Stimulated activated CD4-positive, alpha-beta T cell treated with anti-CD3 and anti-CD28 coated beads, Interleukin-12 subunit alpha, Interleukin-12 subunit beta, amount 100 ng/mL, for 4 hours (primary cell): Measurements from ENCODE around the gene GNG13.

Experiments used
- DNase-seq: peaks from one replicate; pipeline ENCODE4 v3.0.0-alpha.2; 2020

Gene GNG13

DNA sequence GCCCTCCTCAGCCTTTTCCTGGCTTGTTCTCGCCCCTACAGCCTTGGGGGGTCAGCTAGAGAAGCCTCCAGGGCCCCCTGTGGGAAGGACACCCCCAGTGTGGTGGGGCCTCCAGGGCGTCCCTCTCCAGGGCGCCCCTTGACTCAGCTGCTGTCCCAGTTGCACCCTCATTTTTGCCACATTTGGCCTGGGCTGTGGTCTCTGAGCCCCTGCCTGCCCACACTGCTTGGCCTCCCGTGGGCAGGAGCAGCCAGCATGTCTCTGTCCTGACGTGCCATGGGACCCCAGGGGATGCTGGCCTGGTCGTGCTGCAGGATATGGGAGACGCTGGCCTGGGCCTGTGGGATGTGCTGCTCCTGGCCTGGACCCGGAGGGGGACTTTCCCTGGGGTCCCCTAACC lies 7.1 kb downstream of the GNG13 start:
- no peak for DNase-seq

DNA sequence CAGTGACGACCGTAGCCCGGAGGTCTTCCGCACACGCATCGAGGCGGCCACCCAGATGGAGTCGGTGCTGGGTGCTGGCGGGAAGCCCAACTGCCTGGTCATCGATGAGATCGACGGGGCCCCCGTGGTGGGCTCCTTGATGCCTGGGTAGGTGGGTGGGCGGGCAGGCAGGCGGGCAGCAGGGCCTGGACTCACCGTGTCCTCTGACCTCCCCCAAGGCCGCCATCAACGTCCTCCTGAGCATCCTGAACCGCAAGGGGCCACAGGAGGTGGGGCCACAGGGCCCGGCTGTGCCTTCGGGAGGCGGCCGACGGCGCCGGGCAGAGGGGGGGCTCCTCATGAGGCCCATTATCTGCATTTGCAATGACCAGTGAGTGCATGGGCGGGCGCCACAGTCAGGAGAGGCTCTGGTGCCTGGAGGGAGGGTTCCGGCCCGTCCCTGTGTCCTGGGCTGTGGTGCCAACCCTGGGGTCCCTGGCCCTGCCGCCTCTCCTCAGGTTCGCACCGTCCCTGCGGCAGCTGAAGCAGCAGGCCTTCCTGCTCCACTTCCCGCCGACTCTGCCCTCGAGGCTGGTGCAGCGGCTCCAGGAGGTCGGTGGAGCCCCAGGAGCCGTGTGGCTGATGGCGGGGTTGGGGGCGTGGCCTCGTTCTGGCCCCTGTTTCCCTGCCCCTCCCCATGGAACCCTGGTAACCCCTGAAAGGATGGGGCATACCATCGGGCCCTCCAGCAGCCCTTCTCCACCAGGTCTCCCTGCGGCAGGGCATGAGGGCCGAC lies 8.1 kb downstream of the GNG13 start:
- DNase-seq, result no peak

- no peak for DNase-seq
Measured at GRCh38 chr16:791131-791530, 9.4 kb downstream of the GNG13 start.

DNA sequence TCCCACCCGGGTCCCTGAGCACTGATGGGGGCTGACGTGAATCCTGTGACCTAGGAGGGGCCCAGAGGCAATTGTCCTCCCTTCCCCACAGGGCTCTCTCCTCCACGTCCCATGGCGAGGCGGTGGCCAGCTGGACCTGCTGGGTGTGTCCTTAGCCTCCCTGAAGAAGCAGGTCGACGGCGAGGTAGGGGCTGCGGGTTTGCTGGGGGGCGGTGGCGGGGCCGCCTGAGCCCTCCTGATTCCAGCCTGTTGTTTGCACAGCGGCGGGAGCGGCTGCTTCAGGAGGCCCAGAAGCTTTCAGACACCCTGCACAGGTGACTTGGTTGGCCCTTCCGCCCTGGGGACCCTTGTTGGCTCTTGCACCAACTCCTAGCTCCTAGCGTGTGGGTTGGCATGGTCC lies 10.4 kb downstream of the GNG13 start:
- DNase-seq, result no peak

- DNase-seq, result no peak
Measured at GRCh38 chr16:789191-789850, 11.2 kb downstream of the GNG13 start.

DNA sequence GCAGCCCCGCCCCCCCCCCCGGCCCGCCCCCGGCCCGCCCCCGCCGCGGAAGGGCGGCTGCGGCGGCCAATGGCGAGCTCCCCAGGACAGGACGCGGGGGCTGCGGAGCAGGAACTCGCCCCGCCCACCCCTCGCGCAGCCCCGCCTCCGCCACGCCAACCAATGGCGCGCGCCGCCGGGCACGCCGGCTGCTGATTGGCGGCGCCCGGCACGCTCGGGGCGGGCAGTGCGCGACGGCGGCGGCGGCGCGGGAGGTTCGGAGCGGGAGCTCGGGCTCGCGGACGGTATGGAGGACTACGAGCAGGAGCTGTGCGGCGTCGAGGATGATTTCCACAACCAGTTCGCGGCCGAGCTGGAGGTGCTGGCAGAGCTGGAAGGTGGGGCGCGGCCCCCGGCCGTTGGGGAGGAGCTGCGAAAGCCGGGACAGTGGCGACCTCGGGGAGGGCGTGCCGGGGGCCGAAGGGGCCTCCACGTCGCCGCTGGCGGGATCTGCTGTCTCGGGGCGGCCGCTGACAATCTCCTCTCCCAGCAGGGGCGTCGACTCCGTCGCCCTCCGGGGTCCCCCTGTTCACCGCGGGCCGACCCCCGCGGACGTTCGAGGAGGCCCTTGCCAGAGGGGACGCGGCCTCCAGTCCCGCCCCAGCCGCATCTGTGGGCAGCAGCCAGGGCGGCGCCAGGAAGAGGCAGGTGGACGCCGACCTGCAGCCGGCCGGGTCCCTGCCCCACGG lies 12.0 kb downstream of the GNG13 start, which contains the start of gene CHTF18:
Gene CHTF18, plus strand, starts transcription at position 222 of the 728 bp plus-strand sequence. Its CDS starts 65 bp downstream, at position 287.
- peak; percentile 94 for DNase-seq

GRCh38 chr16:787978-788398 lies 12.5 kb downstream of the GNG13 start, which contains the start of gene RPUSD1:
TSS of gene RPUSD1 (minus strand) at chr16:788381. CDS start at chr16:787737, 644 bp downstream.
- no peak for DNase-seq

- no peak for DNase-seq
Measured at GRCh38 chr16:787321-787966, 13.1 kb downstream of the GNG13 start.

DNA sequence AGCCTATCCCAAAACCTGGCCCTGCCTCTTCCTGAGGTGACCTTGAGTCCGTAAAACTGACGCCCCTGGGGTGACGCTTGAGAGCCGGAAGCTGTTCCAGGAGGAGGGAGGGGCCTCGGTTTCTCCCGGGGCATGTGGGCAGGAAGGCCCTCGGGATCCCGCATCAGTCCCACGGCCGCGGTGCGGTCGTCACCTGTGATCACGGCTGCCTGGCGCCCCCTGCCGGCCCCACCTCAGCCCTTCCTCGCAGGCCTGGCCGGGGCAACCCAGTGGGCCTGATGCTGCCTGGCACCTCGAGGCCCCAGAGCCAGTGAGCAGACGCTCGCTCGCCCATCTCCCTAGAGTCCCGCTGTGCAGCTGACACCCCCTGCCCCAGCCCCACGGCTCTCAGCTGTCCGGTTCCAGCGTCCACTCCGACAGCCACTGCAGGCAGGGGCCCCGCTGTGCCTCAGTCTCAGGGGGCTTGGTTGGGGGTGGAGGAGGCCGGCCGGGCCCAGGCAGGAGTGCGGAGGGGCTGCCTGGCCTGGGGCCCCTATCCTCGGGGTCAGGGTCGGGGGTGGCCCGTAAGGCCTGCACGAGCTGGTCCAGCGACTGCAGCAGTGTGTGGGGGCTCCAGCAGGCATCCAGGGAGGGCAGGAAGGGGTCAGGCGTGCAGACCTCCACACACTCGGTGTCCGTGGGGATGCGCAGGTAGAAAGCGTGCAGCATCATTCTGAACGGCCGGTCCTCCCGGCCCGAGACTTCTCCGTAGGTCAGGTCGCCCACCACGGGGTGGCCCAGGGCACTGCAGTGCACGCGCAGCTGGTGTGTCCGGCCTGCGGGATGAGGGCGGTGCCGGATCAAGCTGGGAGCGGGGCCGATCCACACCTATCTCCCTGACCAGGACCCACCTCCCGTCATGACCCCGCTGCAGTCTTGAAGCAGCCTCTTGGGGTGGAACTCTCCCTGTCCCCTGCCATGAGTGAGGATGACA lies 14.7 kb downstream of the GNG13 start:
- DNase-seq, result peak; percentile 75

GRCh38 chr16:784431-784830 lies 16.1 kb downstream of the GNG13 start:
- no peak for DNase-seq

DNA sequence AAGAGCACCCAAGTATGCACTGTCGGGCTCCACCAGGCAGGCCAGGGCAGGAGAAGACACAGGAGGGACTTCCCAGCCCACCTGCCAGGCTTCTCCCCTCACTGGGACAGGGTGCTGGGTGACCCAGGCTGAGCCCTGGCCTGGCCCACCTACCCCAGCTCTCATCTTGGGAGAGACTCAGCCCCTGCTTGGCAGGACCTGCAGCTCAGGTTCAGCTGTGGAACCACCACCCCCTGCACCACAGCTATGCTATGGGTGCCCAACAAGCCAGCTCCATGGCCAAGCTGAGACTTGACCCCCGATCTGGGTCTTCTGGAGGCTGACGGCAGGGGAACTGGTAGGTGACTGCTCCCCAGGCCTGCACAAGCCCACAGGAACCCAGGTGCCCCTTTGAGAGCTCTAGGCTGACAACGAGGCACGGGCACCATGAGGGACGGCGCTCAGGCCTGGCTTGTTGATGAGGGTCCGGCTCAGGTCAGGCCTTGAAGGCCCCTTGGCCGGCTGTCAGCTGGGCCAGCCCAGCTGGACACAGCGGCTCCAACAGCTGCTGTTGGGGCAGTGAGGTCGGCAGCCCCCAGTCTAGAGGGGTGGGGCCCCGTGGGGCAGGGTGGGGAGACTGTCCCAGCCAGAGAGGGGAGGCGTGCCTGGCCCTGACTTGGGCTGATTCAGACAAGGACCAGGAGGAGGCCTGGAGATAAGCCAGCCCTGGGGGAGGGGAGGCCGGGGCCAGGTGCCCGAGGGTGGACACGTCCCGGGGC lies 17.0 kb downstream of the GNG13 start:
- DNase-seq, result no peak

DNA sequence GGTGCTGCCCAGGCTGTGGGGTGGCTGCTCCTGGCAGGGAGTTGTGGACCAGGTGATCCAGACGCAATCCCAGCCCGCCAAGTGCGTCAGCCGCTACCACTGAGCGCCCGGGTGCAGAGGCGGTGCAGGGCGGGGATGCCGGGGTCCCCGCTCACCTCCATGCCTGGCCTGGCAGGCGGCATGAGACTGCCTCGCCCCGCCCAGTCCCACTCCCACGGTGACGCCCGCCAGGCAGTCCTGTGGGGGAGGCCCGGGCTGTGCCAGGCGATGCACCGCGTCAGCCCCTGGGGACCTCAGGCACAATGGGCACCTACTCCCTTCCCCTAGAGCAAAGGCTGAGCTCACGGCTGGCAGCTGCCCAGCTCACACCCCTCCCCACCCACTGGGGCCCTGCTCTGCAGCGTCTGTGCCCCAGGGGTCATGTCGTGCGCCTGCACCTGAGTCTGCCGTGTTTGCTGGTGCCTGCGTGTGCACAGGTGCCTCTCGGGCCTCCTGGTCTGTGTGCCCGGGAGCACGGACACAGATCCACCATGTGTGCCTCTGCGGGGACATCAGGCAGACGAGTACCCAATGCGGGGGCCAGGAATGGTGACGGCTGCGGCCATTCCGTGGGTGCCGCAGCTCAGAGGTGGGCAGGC lies 17.6 kb downstream of the GNG13 start:
- DNase-seq, result no peak

DNA sequence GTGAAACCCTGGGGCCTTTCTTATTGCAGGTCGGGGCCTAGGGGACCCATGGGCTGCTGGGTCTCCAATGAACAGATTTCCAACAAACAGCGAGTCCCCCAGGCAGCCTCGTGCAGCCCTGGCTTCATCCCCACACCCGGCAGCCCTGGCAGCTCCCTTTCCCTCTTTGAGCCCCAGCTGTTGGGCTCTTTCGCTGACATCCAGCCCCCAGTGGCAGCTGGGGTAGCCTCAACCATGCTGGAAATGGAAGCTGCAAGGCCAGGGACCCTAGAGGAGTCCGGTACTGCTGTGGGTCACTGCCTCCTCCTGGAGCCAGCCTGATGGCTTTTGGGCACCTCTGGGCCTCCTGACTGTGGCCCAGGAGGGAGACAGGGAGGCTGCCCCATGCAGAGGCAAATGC lies 18.3 kb downstream of the GNG13 start:
- no peak for DNase-seq

DNA sequence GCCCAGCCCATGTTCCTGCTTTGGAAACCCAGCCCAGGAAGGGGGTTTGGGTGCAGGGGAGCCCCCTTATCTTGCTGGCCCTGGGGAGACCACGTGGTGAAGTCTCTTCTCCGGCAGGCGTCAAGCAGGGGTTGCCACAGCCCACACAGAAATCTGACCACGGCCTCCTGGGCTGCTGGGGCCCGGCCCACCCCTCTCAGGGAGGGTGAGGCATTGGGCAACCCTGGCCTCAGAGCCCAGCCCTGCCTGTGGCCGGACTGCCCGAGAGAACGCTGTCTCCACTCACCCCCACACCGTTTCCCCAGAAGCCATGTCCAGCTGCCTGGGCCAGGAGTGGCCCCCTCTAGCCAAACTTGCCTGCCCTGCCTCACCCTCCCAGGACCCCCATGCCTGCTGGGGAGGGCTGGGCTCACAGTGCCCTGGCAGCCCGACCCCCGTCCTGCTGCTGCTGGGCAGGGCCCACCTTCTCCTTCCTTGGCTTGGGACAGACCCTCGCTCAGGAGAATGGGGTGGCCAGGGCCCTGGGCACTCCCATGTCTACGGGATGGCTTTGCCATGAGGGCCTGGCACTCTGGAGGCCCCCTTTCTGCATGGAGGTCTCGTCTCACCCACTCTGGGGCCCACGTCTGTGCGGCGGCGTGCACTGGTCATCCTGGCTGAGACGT lies 19.1 kb downstream of the GNG13 start:
- DNase-seq, result no peak

- DNase-seq, result no peak
Measured at GRCh38 chr16:780296-780695, 20.2 kb downstream of the GNG13 start.

DNA sequence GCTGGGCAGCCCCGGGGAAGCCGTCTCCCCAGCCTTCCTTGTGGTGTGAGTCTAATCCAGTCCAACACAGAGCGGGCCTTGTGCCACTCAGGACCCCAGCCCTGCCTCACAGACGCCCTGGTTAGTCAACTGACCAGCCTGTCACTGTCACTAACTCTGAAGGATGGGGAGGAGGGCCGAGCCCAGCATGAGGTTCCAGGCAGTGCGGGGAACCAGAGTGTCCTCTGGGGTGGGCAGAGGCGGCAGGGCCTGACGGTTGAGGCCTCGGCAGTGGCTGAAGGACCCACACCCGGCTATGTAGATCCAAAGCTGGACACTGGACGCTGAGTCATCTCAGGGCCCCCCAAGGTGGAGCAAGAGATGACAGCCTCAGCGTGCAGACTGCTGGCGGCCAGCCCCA lies 21.0 kb downstream of the GNG13 start:
- DNase-seq, result no peak

- DNase-seq, result no peak
Measured at GRCh38 chr16:778909-779527, 21.5 kb downstream of the GNG13 start.

DNA sequence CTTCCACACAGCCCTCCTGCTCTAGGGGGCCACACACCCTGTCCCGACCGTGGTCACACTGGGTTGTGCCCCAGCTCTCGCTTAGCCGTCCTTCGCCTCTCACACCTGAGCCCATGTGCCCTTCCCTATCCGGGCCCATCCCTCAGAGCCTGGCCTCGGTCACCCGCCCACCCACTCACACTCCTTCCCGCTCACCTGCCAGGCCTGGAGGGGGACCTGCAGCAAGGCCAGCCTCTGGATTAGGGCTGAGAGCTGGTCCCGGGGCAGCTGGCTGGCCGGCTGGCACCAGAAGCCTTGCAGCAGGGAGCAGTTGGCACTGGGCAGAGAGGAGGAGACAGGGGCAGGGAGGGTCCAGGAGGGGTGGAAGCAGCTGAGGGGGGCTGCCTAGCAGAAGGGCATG lies 22.1 kb downstream of the GNG13 start:
- DNase-seq, result no peak

DNA sequence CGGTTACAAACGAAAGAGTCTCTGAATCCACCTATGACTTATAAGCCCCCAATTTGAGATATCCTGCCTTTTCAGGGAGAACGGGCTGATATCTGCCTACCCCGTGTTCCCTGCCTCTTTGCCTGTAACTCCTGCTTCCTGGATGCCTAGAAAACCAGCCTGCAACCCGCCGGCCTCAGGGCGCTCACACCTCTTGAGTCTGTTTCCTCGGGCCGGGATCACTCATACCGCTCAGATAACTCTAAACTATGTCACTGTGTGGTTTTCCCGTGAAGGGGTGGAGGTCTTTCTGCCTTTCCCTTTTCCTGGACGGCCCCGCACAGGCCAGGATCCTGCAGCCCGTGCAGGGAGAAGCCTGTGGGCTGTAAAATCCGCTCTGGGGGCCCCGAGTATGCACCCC lies 22.7 kb downstream of the GNG13 start:
- no peak for DNase-seq

DNA sequence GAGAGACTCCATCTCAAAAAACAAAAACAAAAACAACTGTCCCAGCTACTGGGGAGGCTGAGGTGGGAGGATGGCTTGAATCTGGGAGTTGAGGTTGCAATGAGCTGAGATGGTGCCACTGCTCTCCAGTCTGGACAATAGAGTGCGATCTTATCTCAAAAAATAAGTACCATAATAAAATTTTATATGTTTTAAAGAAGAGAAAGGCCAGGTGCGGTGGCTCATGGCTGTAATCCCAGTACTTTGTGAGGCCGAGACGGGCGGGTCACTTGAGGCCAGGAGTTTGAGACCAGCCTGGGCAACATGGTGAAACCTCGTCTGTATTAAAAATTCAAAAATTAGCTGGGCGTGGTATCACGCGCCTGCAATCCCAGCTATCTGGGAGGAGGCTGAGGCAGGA lies 23.7 kb downstream of the GNG13 start:
- DNase-seq, result no peak
